ENCODE results near the gene GCN1. TPM values are rescaled to one million over a fixed set of nuclear protein-coding genes. Genes with fewer than 3 reads are reported as not detected.
A peak's percentile ranks its signal among the peaks of the same experiment; 100 is the strongest.

GCN1 gene
- total and polyA plus RNA-seq, 10 of the 15 experiments (the other 5 are each of a cell fraction or from before 2014, with no cell fraction given), result 10.8 to 150 (median 58.3) TPM

- peak; percentile 16; the same call in 1 of the 2 replicates for TF ChIP-seq MAX (IDR thresholded peaks at IDR 0.05; ENCODE audit: low read depth, low read length)
- TF ChIP-seq POLR2AphosphoS5 (IDR thresholded peaks at IDR 0.05; ENCODE audit: low read length), result peak; percentile 80
- 0 out of 4 replicates have a peak, but pooled peaks of 1 of the 2 experiments have one; percentile 32 for TF ChIP-seq ETV6 (conservative IDR thresholded peaks at IDR 0.05 in 1 of 2, IDR thresholded peaks at IDR 0.05 in 1 of 2; ENCODE audit: borderline replicate concordance in 1 of 2, low read depth in 1 of 2)
- no peak for TF ChIP-seq FOS (IDR thresholded peaks at IDR 0.05; ENCODE audit: borderline replicate concordance, extremely low read depth, insufficient read length)
- no peak for TF ChIP-seq KAT2A (conservative IDR thresholded peaks at IDR 0.05; ENCODE audit: control insufficient read depth, low read depth, low read length)
- TF ChIP-seq PKNOX1 (IDR thresholded peaks at IDR 0.05), result 0 out of 2 replicates have a peak, but pooled peaks have one; percentile 14
- TF ChIP-seq BRCA1 (IDR thresholded peaks at IDR 0.05; ENCODE audit: low read depth, low read length), result no peak
- peak; percentile 51; the same call in 1 of the 2 replicates for TF ChIP-seq MXI1 (IDR thresholded peaks at IDR 0.05; ENCODE audit: low read depth, low read length)
Observed at GRCh38 chr12:120132863-120133385, 61.6 kb downstream of the GCN1 start (continued).
